GM23338 (cell line): ENCODE data around the gene CBLIF.

ENCODE experiments used
- EZH2 ChIP-seq: fragments of 200-600 bp; sonication (generic); IDR thresholded peaks from one replicate; pipeline ENCODE4 v1.8.0; 2017; ENCODE audit warnings: antibody characterized with exemption, mild to moderate bottlenecking, low read depth; ENCODE audit not compliant: unreplicated experiment
- STAT1 ChIP-seq: IDR thresholded peaks from one replicate; pipeline ENCODE4 v1.6.1; 2016; ENCODE audit warnings: antibody characterized with exemption; ENCODE audit not compliant: unreplicated experiment
- TF ChIP-seq, protein P1 (sequence below), 2 experiments: fragments of 200-600 bp in 1 of 2; sonication (generic) in 1 of 2; conservative IDR thresholded peaks; 2 replicates each; pipeline versions ENCODE4 v1.5.1 to v1.6.1; 2016 to 2017; ENCODE audit warnings: antibody characterized with exemption in 2 of 2, low read depth in 2 of 2, mild to moderate bottlenecking in 2 of 2, moderate library complexity in 1 of 2
- TF ChIP-seq, protein P2 (sequence below): IDR thresholded peaks from one replicate; pipeline ENCODE4 v1.6.1; 2018; ENCODE audit warnings: antibody characterized with exemption; ENCODE audit not compliant: unreplicated experiment
- TF ChIP-seq, protein P3 (sequence below): IDR thresholded peaks from 2 replicates; pipeline ENCODE4 v1.6.1; 2016; ENCODE audit warnings: antibody characterized with exemption

DNA sequence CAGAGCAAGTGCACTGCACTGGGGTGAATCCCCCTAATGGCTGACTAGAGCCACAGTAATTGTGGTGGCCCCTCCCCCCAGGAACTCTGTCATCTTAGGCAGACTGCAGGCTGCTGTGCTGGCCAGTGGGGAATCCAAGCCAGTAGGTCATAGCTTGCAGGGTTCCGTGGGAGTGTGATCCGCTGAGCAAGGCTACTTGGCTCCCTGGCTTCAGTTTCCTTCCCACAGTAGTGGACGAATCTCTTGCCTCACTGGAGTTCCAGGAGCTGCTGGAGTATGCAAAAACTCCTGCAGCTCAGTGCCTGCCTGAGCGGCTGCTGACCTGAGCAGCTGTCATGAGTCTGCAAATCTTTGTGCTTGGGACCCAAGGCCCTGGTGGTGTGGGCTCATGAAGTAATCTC is 46.5 kb upstream of the CBLIF start:
- TF ChIP-seq, protein P1, sequence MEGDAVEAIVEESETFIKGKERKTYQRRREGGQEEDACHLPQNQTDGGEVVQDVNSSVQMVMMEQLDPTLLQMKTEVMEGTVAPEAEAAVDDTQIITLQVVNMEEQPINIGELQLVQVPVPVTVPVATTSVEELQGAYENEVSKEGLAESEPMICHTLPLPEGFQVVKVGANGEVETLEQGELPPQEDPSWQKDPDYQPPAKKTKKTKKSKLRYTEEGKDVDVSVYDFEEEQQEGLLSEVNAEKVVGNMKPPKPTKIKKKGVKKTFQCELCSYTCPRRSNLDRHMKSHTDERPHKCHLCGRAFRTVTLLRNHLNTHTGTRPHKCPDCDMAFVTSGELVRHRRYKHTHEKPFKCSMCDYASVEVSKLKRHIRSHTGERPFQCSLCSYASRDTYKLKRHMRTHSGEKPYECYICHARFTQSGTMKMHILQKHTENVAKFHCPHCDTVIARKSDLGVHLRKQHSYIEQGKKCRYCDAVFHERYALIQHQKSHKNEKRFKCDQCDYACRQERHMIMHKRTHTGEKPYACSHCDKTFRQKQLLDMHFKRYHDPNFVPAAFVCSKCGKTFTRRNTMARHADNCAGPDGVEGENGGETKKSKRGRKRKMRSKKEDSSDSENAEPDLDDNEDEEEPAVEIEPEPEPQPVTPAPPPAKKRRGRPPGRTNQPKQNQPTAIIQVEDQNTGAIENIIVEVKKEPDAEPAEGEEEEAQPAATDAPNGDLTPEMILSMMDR (conservative IDR thresholded peaks at IDR 0.05; ENCODE audit: low read depth in 2 of 2) = peak in 1 of 2 experiments; percentile 6; a peak in 1 of 4 replicates
- no peak for TF ChIP-seq EZH2
- TF ChIP-seq, protein P2, sequence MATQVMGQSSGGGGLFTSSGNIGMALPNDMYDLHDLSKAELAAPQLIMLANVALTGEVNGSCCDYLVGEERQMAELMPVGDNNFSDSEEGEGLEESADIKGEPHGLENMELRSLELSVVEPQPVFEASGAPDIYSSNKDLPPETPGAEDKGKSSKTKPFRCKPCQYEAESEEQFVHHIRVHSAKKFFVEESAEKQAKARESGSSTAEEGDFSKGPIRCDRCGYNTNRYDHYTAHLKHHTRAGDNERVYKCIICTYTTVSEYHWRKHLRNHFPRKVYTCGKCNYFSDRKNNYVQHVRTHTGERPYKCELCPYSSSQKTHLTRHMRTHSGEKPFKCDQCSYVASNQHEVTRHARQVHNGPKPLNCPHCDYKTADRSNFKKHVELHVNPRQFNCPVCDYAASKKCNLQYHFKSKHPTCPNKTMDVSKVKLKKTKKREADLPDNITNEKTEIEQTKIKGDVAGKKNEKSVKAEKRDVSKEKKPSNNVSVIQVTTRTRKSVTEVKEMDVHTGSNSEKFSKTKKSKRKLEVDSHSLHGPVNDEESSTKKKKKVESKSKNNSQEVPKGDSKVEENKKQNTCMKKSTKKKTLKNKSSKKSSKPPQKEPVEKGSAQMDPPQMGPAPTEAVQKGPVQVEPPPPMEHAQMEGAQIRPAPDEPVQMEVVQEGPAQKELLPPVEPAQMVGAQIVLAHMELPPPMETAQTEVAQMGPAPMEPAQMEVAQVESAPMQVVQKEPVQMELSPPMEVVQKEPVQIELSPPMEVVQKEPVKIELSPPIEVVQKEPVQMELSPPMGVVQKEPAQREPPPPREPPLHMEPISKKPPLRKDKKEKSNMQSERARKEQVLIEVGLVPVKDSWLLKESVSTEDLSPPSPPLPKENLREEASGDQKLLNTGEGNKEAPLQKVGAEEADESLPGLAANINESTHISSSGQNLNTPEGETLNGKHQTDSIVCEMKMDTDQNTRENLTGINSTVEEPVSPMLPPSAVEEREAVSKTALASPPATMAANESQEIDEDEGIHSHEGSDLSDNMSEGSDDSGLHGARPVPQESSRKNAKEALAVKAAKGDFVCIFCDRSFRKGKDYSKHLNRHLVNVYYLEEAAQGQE = no peak
- TF ChIP-seq, protein P3, sequence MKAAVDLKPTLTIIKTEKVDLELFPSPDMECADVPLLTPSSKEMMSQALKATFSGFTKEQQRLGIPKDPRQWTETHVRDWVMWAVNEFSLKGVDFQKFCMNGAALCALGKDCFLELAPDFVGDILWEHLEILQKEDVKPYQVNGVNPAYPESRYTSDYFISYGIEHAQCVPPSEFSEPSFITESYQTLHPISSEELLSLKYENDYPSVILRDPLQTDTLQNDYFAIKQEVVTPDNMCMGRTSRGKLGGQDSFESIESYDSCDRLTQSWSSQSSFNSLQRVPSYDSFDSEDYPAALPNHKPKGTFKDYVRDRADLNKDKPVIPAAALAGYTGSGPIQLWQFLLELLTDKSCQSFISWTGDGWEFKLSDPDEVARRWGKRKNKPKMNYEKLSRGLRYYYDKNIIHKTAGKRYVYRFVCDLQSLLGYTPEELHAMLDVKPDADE = no peak
- no peak for TF ChIP-seq STAT1
